ENCODE results near the gene WDPCP. TPM values are rescaled to one million over a fixed set of nuclear protein-coding genes. Genes with fewer than 3 reads are reported as not detected.

WDPCP gene
- polyA plus RNA-seq, 1 of the 3 experiments (the other 2 are of a cell fraction): 3.1 TPM

- H3K4me3 ChIP-seq (ENCODE audit: low read depth in 2 of 2, low read length in 1 of 2): no peak overlapping the region
- no peaks in the 10 kb centered on the region for H3K9me3 ChIP-seq
- H3K9ac ChIP-seq: no peak overlapping the region
- ChIA-PET POLR2A (no interaction called here), CTCF (interaction anchor here (0.8 kb wide), 1 partner anchor 63 kb away, joined by 3 read pairs; no protein-coding TSS in a partner anchor)
- no peak overlapping the region for H3K27ac ChIP-seq (ENCODE audit: low read depth in 2 of 2, low read length in 1 of 2)
- no peak overlapping the region for H3K4me2 ChIP-seq
- TF ChIP-seq REST (IDR thresholded peaks at IDR 0.05; ENCODE audit: low read depth, low read length): no peak
- no peak for TF ChIP-seq MXI1 (IDR thresholded peaks at IDR 0.05; ENCODE audit: low read depth, low read length)
- no peak for TF ChIP-seq TEAD4 (IDR thresholded peaks at IDR 0.05; ENCODE audit: borderline replicate concordance, insufficient read depth)
- no peak for TF ChIP-seq USF2 (IDR thresholded peaks at IDR 0.05; ENCODE audit: borderline replicate concordance, low read depth, low read length)
- no peak for TF ChIP-seq NFIC (IDR thresholded peaks at IDR 0.05; ENCODE audit: borderline replicate concordance)
- no peak overlapping the region for H2AFZ ChIP-seq (ENCODE audit: low read depth)
- DNase-seq: no peak
- H3K4me1 ChIP-seq (ENCODE audit: control insufficient read depth in 1 of 2, insufficient read depth in 2 of 2, low read depth in 1 of 2, low read length in 1 of 2): no peaks in the 10 kb centered on the region
- no peaks in the 10 kb centered on the region for H3K36me3 ChIP-seq (replicated peaks in 1 of 2; ENCODE audit: control insufficient read depth in 1 of 2, insufficient read depth in 2 of 2, low read length in 1 of 2)
- H3K79me2 ChIP-seq (ENCODE audit: insufficient read depth): no peaks in the 10 kb centered on the region
- H3K9me2 ChIP-seq: no peaks in the 10 kb centered on the region
- 71% methylated on average over 1 of the region's 1 CpG for WGBS (ENCODE audit: low lambda C conversion rate)
- H3F3A ChIP-seq (replicated peaks; ENCODE audit: insufficient read depth): no peaks in the 10 kb centered on the region
- H4K20me1 ChIP-seq (ENCODE audit: insufficient read depth): no peaks in the 10 kb centered on the region
- H3K27me3 ChIP-seq (ENCODE audit: insufficient read depth): no peaks in the 10 kb centered on the region
Observed at GRCh38 chr2:63242747-63243146, 345.5 kb downstream of the WDPCP start.

- Histone ChIP-seq H3K27ac (ENCODE audit: low read depth in 2 of 2, low read length in 1 of 2) (no peak overlapping the region), H3F3A (replicated peaks; ENCODE audit: insufficient read depth) (no peaks in the 10 kb centered on the region), H3K79me2 (ENCODE audit: insufficient read depth) (no peaks in the 10 kb centered on the region), H3K27me3 (ENCODE audit: insufficient read depth) (no peaks in the 10 kb centered on the region), H2AFZ (ENCODE audit: low read depth) (no peak overlapping the region), H3K4me2 (no peak overlapping the region), H3K9ac (no peak overlapping the region), H3K9me3 (no peaks in the 10 kb centered on the region), H3K9me2 (no peaks in the 10 kb centered on the region), H3K36me3 (replicated peaks in 1 of 2; ENCODE audit: control insufficient read depth in 1 of 2, insufficient read depth in 2 of 2, low read length in 1 of 2) (no peaks in the 10 kb centered on the region), H3K4me3 (ENCODE audit: low read depth in 2 of 2, low read length in 1 of 2) (no peak overlapping the region), H3K4me1 (ENCODE audit: control insufficient read depth in 1 of 2, insufficient read depth in 2 of 2, low read depth in 1 of 2, low read length in 1 of 2) (no peaks in the 10 kb centered on the region; a peak in 1 of 4 replicates), H4K20me1 (ENCODE audit: insufficient read depth) (no peaks in the 10 kb centered on the region)
- no peak for DNase-seq
- CTCF ChIA-PET: no interaction called here
- POLR2A ChIA-PET: no interaction called here
- 67% methylated on average over 1 of the region's 1 CpG for WGBS (ENCODE audit: low lambda C conversion rate)
- no peak for TF ChIP-seq POLR2AphosphoS5 (IDR thresholded peaks at IDR 0.05; ENCODE audit: low read depth, low read length)
- no peak for TF ChIP-seq YY1 (IDR thresholded peaks at IDR 0.05; ENCODE audit: low read depth)
- TF ChIP-seq TCF12 (IDR thresholded peaks at IDR 0.05): no peak
- no peak for TF ChIP-seq FOXJ3 (CRISPR knock-in tag; IDR thresholded peaks at IDR 0.05)
- no peak for TF ChIP-seq EZH2phosphoT487 (IDR thresholded peaks at IDR 0.05; ENCODE audit: borderline replicate concordance, low read depth)
- no peak for TF ChIP-seq PBX3 (IDR thresholded peaks at IDR 0.05)
- no peak for TF ChIP-seq RCOR1 (IDR thresholded peaks at IDR 0.05; ENCODE audit: low read length)
- no peak for TF ChIP-seq MXI1 (IDR thresholded peaks at IDR 0.05; ENCODE audit: low read depth, low read length)
- TF ChIP-seq USF1 (IDR thresholded peaks at IDR 0.05; ENCODE audit: borderline replicate concordance, low read depth): no peak
- no peak for TF ChIP-seq MAX (IDR thresholded peaks at IDR 0.05; ENCODE audit: low read depth)
- TF ChIP-seq EP300 (IDR thresholded peaks at IDR 0.05; ENCODE audit: borderline replicate concordance in 1 of 2, low read depth in 1 of 2, low read length in 1 of 2): no peak
- TF ChIP-seq TEAD4 (IDR thresholded peaks at IDR 0.05; ENCODE audit: borderline replicate concordance, insufficient read depth): no peak
- no peak for TF ChIP-seq JUND (IDR thresholded peaks at IDR 0.05)
- no peak for TF ChIP-seq TAF1 (IDR thresholded peaks at IDR 0.05; ENCODE audit: borderline replicate concordance, low read depth, low read length)
- no peak for TF ChIP-seq RFX5 (IDR thresholded peaks at IDR 0.05; ENCODE audit: low read length)
Observed at GRCh38 chr2:63225964-63226686, 362.2 kb downstream of the WDPCP start.
